Smooth muscle cell (in vitro differentiated cells): ENCODE measurements around the gene KIF26B. TPM values are rescaled to one million over a fixed set of nuclear protein-coding genes. Genes with fewer than 3 reads are reported as not detected.
"Not testable (repeated sequence)": the region's sequence is repeated elsewhere in the genome, so short reads cannot be mapped to it uniquely, and the experiment has no call there.

Source experiments
- DNase-seq: peaks from one replicate; lab custom pipeline; 2025; ENCODE audit not compliant: unreplicated experiment; lab: John Stamatoyannopoulos, UW
- H2AFZ ChIP-seq: fragments of 200-600 bp; sonication (generic); 2 replicates; pipeline ENCODE4 v1.6.0; 2016; ENCODE audit warnings: antibody characterized with exemption, low read depth, mild to moderate bottlenecking
- H3F3A ChIP-seq: fragments of 200-600 bp; sonication (generic); 2 replicates; pipeline ENCODE4 v1.6.0; 2017; ENCODE audit warnings: antibody characterized with exemption, low read depth
- H3K27ac ChIP-seq: fragments of 200-600 bp; sonication (generic); 2 replicates; pipeline ENCODE4 v1.5.1; 2016; ENCODE audit warnings: low read depth, mild to moderate bottlenecking
- H3K27me3 ChIP-seq: fragments of 200-600 bp; sonication (generic); 2 replicates; pipeline ENCODE4 v1.6.1; 2016; ENCODE audit warnings: low read depth, mild to moderate bottlenecking
- H3K36me3 ChIP-seq: fragments of 200-600 bp; sonication (generic); 2 replicates; pipeline ENCODE4 v1.5.1; 2016; ENCODE audit warnings: low read depth
- H3K4me1 ChIP-seq: fragments of 200-600 bp; sonication (generic); 2 replicates; pipeline ENCODE4 v1.5.1; 2016; ENCODE audit warnings: low read depth
- H3K4me2 ChIP-seq: fragments of 200-600 bp; sonication (generic); 2 replicates; pipeline ENCODE4 v1.6.0; 2016; ENCODE audit warnings: mild to moderate bottlenecking
- H3K4me3 ChIP-seq: fragments of 200-600 bp; sonication (generic); 2 replicates; pipeline ENCODE4 v1.5.1; 2016; ENCODE audit warnings: mild to moderate bottlenecking
- H3K79me2 ChIP-seq: fragments of 200-600 bp; sonication (generic); 2 replicates; pipeline ENCODE4 v1.6.0; 2016; ENCODE audit warnings: low read depth, mild to moderate bottlenecking
- H3K9ac ChIP-seq: fragments of 200-600 bp; sonication (generic); 2 replicates; pipeline ENCODE4 v1.6.0; 2016; ENCODE audit warnings: low read depth
- H3K9me3 ChIP-seq: fragments of 200-600 bp; sonication (generic); replicated peaks from 2 replicates; pipeline ENCODE4 v1.5.1; 2016; ENCODE audit warnings: low read depth
- H4K20me1 ChIP-seq: fragments of 200-600 bp; sonication (generic); 2 replicates; pipeline ENCODE4 v1.6.0; 2016; ENCODE audit warnings: low read depth
- CTCF ChIP-seq: fragments of 200-600 bp; sonication (generic); IDR thresholded peaks from 2 replicates; pipeline ENCODE4 v1.5.1; 2017; ENCODE audit warnings: borderline replicate concordance, mild to moderate bottlenecking, antibody characterized with exemption; ENCODE audit not compliant: insufficient read depth, poor library complexity, severe bottlenecking
- WGBS: methylation state at CpG from one replicate; pipeline ENCODE4 v1.1.7; 2016; ENCODE audit warnings: low lambda C conversion rate; 5-methylcytosine and 5-hydroxymethylcytosine counted together
- polyA plus RNA-seq: library from polyadenylated mRNA; unstranded; fragments of >200 nt; fragmentation: Nextera tagmentation; extraction: Ambion mirVana; gene quantifications from 2 replicates; pipeline ENCODE4 v1.2.1, GENCODE V29; 2016
- total RNA-seq: library from RNA; depleted of rRNA; stranded (reverse); fragments of >200 nt; gene quantifications from 2 replicates; pipeline ENCODE4 v1.2.3, GENCODE V29; 2014

Gene KIF26B
- total and polyA plus RNA-seq, 2 experiments from 2014 or later = 24.9 to 43.3 TPM

GRCh38 chr1:245401881-245402587, 247.2 kb downstream of the KIF26B start:
- H3K4me2 ChIP-seq = no peak overlapping the region
- no peak overlapping the region for H3K9ac ChIP-seq
- no peak overlapping the region for H2AFZ ChIP-seq
- H3K4me3 ChIP-seq = no peak overlapping the region
- no peak for TF ChIP-seq CTCF
- peaks cover 3% of the 10 kb centered on the region for H3F3A ChIP-seq
- H3K27me3 ChIP-seq = no peaks in the 10 kb centered on the region
- DNase-seq = no peak
- H3K9me3 ChIP-seq = no peaks in the 10 kb centered on the region
- WGBS = 90% methylated on average over 7 of the region's 7 CpGs
- H3K79me2 ChIP-seq = peaks cover 51% of the 10 kb centered on the region
- no peak overlapping the region for H3K27ac ChIP-seq
- peaks cover 99% of the 10 kb centered on the region for H4K20me1 ChIP-seq
- H3K4me1 ChIP-seq = peaks cover 13% of the 10 kb centered on the region
- no peaks in the 10 kb centered on the region for H3K36me3 ChIP-seq

DNA sequence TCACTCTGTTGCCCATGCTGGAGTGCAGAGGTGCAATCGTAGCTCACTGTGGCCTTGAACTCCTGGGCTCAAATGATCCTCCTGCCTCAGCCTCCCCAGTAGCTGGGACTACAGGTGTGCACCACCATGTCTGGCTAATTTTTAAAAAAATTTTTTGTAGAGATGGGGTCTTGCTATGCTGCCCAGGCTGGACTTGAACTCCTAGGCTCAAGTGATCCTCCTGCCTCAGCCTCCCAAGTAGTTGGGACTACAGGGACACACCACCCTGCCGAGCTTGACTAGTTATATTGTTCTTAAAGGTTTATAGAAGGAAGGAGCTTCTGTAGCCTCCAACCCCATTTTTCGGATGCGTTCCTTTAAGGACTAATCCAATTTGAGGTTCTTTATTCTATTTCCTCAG, 248.2 kb downstream of the KIF26B start:
- not testable (repeated sequence) for H3K4me3 ChIP-seq, H2AFZ ChIP-seq, H3K27me3 ChIP-seq, H3K36me3 ChIP-seq, H3K4me2 ChIP-seq, H3F3A ChIP-seq, DNase-seq, H3K9ac ChIP-seq, H3K9me3 ChIP-seq, H3K27ac ChIP-seq
- peaks cover 99% of the 10 kb centered on the region for H4K20me1 ChIP-seq
- H3K79me2 ChIP-seq = peaks cover 51% of the 10 kb centered on the region
- 95% methylated on average over 4 of the region's 4 CpGs for WGBS
- peaks cover 13% of the 10 kb centered on the region for H3K4me1 ChIP-seq

DNA sequence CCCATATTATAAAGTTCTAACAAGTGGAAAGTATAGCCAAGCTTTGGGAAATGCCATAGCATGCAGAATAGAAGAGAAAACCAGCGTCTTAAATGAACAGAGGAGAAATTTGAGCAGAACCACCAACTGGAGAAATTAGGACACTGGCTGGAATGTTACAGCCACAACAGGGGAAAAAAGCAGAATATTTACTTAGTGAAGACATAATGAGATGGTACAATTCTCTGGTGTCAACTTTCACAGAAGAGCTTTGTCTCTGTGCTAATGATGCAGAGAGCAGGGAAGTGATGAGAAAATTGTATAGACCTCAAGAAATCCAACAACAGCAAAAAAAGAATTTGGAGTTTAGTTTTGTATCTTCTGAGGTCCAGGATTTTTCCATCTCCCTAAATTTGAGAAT, 249.7 kb downstream of the KIF26B start:
- Histone ChIP-seq H3K4me1 (peaks cover 13% of the 10 kb centered on the region), H3K9ac (no peak overlapping the region), H2AFZ (no peak overlapping the region), H3K27me3 (no peaks in the 10 kb centered on the region), H3K36me3 (no peaks in the 10 kb centered on the region), H3K4me3 (no peak overlapping the region), H3K9me3 (no peaks in the 10 kb centered on the region), H3K4me2 (no peak overlapping the region), H3K79me2 (peaks cover 51% of the 10 kb centered on the region), H4K20me1 (peaks cover 97% of the 10 kb centered on the region), H3K27ac (no peak overlapping the region), H3F3A (no peaks in the 10 kb centered on the region)
- no peak for DNase-seq
- 85% methylated on average over 1 of the region's 1 CpG for WGBS
- no peak for TF ChIP-seq CTCF

DNA sequence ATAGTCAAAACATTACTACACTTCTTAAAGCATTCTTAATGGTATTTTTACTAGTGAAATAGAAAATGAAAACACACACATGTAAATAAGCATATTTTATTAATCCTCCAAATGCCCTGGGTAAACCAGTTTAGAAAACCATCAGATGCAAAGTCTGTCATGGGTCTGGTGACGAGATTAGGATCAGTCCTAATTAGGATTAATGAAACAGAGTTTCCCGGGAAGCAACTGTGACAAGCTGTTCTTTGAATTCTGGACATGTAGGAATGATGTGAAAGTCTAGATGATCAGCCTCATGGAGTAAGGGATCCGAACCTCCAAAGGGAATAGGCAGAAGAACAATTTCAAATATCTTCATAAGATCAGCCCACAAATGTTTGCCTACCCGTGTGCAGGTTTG, 250.2 kb downstream of the KIF26B start:
- H2AFZ ChIP-seq = no peak overlapping the region
- H3K4me3 ChIP-seq = no peak overlapping the region
- H3F3A ChIP-seq = no peaks in the 10 kb centered on the region
- no peak overlapping the region for H3K9ac ChIP-seq
- peaks cover 50% of the 10 kb centered on the region for H3K79me2 ChIP-seq
- 82% methylated on average over 4 of the region's 4 CpGs for WGBS
- no peaks in the 10 kb centered on the region for H3K27me3 ChIP-seq
- TF ChIP-seq CTCF = no peak
- peaks cover 99% of the 10 kb centered on the region for H4K20me1 ChIP-seq
- no peak overlapping the region for H3K27ac ChIP-seq
- no peaks in the 10 kb centered on the region for H3K36me3 ChIP-seq
- no peak overlapping the region for H3K4me2 ChIP-seq
- H3K9me3 ChIP-seq = no peaks in the 10 kb centered on the region
- no peak for DNase-seq
- peaks cover 13% of the 10 kb centered on the region for H3K4me1 ChIP-seq
